Mammary epithelial cell (primary cell): ENCODE measurements around the gene IQCF2.

Experiments used
- CTCF ChIP-seq, 2 donors: IDR thresholded peaks in 1 of 2; conservative IDR thresholded peaks in 1 of 2; 2 replicates each; pipeline ENCODE4 v1.5.1; 2011 to 2012; ENCODE audit warnings: inconsistent platforms in 2 of 2, low read length in 2 of 2, mild to moderate bottlenecking in 2 of 2, control low read depth in 1 of 2, low read depth in 1 of 2; ENCODE audit not compliant: insufficient read depth in 1 of 2; ENCODE audit errors: extremely low read depth in 1 of 2
- EZH2 ChIP-seq: IDR thresholded peaks from 2 replicates; pipeline ENCODE4 v1.6.1; 2012; ENCODE audit warnings: low read length, inconsistent platforms, borderline replicate concordance

DNA sequence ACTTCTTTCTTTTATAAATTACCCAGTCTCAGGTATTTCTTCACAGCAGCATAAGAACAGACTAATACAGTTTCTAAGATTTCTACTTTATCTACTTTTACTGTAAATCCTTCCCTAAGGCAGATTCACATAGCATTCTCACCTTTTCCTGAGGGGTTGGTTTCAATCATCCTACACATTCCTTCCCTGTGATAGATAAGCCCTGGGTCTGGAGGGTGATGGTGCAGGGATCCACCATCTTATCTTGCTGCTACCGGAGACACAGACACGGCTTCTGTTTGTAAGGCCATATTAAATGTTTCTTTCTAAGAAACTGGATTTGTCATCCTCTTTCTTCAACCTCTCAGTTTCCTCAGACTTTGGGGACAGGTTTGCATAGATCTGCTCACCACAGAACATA, 7.9 kb downstream of the IQCF2 start:
- TF ChIP-seq CTCF (conservative IDR thresholded peaks at IDR 0.05 in 1 of 2, IDR thresholded peaks at IDR 0.05 in 1 of 2; ENCODE audit: extremely low read depth in 1 of 2, insufficient read depth in 1 of 2, low read depth in 1 of 2, low read length in 2 of 2) (no peak), EZH2 (no peak)
